OCI-LY1 (cell line): Measurements from ENCODE around the gene FGF4.

ENCODE experiments used
- H2AFZ ChIP-seq: fragments of 200-600 bp; sonication (generic), shearing (Covaris generic); 2 replicates; pipeline ENCODE4 v1.6.0; 2014; ENCODE audit warnings: antibody characterized with exemption, mild to moderate bottlenecking, low read length
- H3F3A ChIP-seq: fragments of 200-600 bp; sonication (generic), shearing (Covaris generic); 2 replicates; pipeline ENCODE4 v1.6.0; 2014; ENCODE audit warnings: mild to moderate bottlenecking, antibody characterized with exemption, low read length, moderate library complexity; ENCODE audit not compliant: insufficient read depth
- H3K27ac ChIP-seq: fragments of 200-600 bp; sonication (generic); 2 replicates; pipeline ENCODE4 v1.5.1; 2014; ENCODE audit warnings: low read length, mixed run types, mild to moderate bottlenecking, low read depth; ENCODE audit not compliant: poor library complexity, severe bottlenecking
- H3K27me3 ChIP-seq: fragments of 200-600 bp; sonication (generic); 2 replicates; pipeline ENCODE4 v1.6.0; 2014; ENCODE audit warnings: antibody characterized with exemption, mild to moderate bottlenecking, low read length, moderate library complexity; ENCODE audit not compliant: insufficient read depth
- H3K36me3 ChIP-seq: fragments of 200-600 bp; sonication (generic); 2 replicates; pipeline ENCODE4 v1.6.1; 2014; ENCODE audit warnings: mild to moderate bottlenecking, antibody characterized with exemption, low read length, moderate library complexity, mixed read lengths; ENCODE audit not compliant: insufficient read depth
- H3K4me1 ChIP-seq: fragments of 200-600 bp; sonication (generic); 2 replicates; pipeline ENCODE4 v1.5.1; 2014; ENCODE audit warnings: mild to moderate bottlenecking, low read length, moderate library complexity; ENCODE audit not compliant: insufficient read depth, severe bottlenecking
- H3K4me2 ChIP-seq: fragments of 200-600 bp; sonication (generic), shearing (Covaris generic); 2 replicates; pipeline ENCODE4 v1.6.1; 2014; ENCODE audit warnings: low read length
- H3K4me3 ChIP-seq: fragments of 200-600 bp; sonication (generic); 2 replicates; pipeline ENCODE4 v1.5.1; 2014; ENCODE audit warnings: low read length, low read depth, mild to moderate bottlenecking, mixed read lengths; ENCODE audit not compliant: poor library complexity, severe bottlenecking
- H3K79me2 ChIP-seq: fragments of 200-600 bp; shearing (Covaris generic); 2 replicates; pipeline ENCODE4 v1.6.1; 2016; ENCODE audit warnings: mixed run types, low read length, mixed read lengths; ENCODE audit not compliant: insufficient read depth
- H3K9ac ChIP-seq: fragments of 200-600 bp; sonication (generic), shearing (Covaris generic); 2 replicates; pipeline ENCODE4 v1.6.1; 2014; ENCODE audit warnings: mild to moderate bottlenecking, low read length, mixed read lengths
- H3K9me2 ChIP-seq: fragments of 200-600 bp; sonication (generic), shearing (Covaris generic); 2 replicates; pipeline ENCODE4 v1.6.1; 2014; ENCODE audit warnings: low read depth, mild to moderate bottlenecking, low read length, mixed read lengths
- H3K9me3 ChIP-seq: fragments of 200-600 bp; shearing (Covaris generic); 2 replicates; pipeline ENCODE4 v1.6.1; 2014; ENCODE audit warnings: low read length, mixed read lengths
- H4K20me1 ChIP-seq: fragments of 200-600 bp; sonication (generic), shearing (Covaris generic); 2 replicates; pipeline ENCODE4 v1.6.0; 2016; ENCODE audit warnings: mild to moderate bottlenecking, low read length; ENCODE audit not compliant: insufficient read depth
- EZH2 ChIP-seq: fragments of 200-600 bp; sonication (generic), shearing (Covaris generic); IDR thresholded peaks from 2 replicates; pipeline ENCODE4 v1.8.0; 2017; ENCODE audit warnings: borderline replicate concordance, mixed run types, mild to moderate bottlenecking, antibody characterized with exemption, low read length, moderate library complexity, mixed read lengths
- TF ChIP-seq, protein P1 (sequence below): fragments of 200-600 bp; sonication (generic), shearing (Covaris generic); IDR thresholded peaks from 2 replicates; pipeline ENCODE4 v1.5.1; 2017; ENCODE audit warnings: mild to moderate bottlenecking, antibody characterized with exemption, low read length, moderate library complexity, mixed read lengths

The FGF4 gene

DNA sequence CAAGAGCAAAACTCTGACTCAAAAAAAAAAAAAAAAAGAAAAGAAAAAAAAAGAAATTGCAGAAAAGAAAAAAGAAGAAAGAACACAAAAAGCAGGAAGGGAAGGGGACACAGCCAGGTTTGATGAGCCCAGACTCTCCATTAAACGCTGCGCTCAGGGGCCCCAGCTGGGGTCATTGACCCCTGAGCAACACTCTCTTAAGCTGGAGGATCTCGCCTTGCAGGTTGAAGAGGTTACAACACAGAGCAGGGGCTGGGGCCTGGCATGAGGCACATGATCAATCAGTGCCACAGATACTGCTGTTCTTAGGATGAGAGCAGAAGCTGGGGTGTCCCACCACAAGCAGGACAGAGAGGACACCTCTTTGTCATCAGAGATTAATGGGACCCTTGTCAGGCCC, 36.3 kb upstream of the FGF4 start:
- no peak overlapping the region for H3K9ac ChIP-seq
- no peaks in the 10 kb centered on the region for H3K36me3 ChIP-seq
- H3K9me2 ChIP-seq = no peaks in the 10 kb centered on the region
- no peaks in the 10 kb centered on the region for H3K27me3 ChIP-seq
- H4K20me1 ChIP-seq = no peaks in the 10 kb centered on the region
- H3K4me1 ChIP-seq = no peaks in the 10 kb centered on the region
- H3K4me2 ChIP-seq = no peak overlapping the region
- H3K4me3 ChIP-seq = no peak overlapping the region
- TF ChIP-seq, protein P1, sequence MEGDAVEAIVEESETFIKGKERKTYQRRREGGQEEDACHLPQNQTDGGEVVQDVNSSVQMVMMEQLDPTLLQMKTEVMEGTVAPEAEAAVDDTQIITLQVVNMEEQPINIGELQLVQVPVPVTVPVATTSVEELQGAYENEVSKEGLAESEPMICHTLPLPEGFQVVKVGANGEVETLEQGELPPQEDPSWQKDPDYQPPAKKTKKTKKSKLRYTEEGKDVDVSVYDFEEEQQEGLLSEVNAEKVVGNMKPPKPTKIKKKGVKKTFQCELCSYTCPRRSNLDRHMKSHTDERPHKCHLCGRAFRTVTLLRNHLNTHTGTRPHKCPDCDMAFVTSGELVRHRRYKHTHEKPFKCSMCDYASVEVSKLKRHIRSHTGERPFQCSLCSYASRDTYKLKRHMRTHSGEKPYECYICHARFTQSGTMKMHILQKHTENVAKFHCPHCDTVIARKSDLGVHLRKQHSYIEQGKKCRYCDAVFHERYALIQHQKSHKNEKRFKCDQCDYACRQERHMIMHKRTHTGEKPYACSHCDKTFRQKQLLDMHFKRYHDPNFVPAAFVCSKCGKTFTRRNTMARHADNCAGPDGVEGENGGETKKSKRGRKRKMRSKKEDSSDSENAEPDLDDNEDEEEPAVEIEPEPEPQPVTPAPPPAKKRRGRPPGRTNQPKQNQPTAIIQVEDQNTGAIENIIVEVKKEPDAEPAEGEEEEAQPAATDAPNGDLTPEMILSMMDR = no peak
- no peak for TF ChIP-seq EZH2
- H3K9me3 ChIP-seq = no peaks in the 10 kb centered on the region
- H2AFZ ChIP-seq = no peak overlapping the region
- H3F3A ChIP-seq = no peaks in the 10 kb centered on the region
- H3K79me2 ChIP-seq = no peaks in the 10 kb centered on the region
- H3K27ac ChIP-seq = no peak overlapping the region

- no peak overlapping the region for H3K4me3 ChIP-seq
- H3K79me2 ChIP-seq = no peaks in the 10 kb centered on the region
- no peak overlapping the region for H2AFZ ChIP-seq
- no peaks in the 10 kb centered on the region for H3K9me2 ChIP-seq
- no peak overlapping the region for H3K27ac ChIP-seq
- no peak for TF ChIP-seq EZH2
- TF ChIP-seq, protein P1 = no peak
- no peaks in the 10 kb centered on the region for H3K9me3 ChIP-seq
- H3F3A ChIP-seq = no peaks in the 10 kb centered on the region
- no peak overlapping the region for H3K4me2 ChIP-seq
- H3K36me3 ChIP-seq = no peaks in the 10 kb centered on the region
- H3K27me3 ChIP-seq = no peaks in the 10 kb centered on the region
- H4K20me1 ChIP-seq = no peaks in the 10 kb centered on the region
- H3K9ac ChIP-seq = no peak overlapping the region
- no peaks in the 10 kb centered on the region for H3K4me1 ChIP-seq
Measured at GRCh38 chr11:69810289-69811118, 35.4 kb upstream of the FGF4 start.

- Histone ChIP-seq H2AFZ (no peak overlapping the region), H3K9me3 (no peaks in the 10 kb centered on the region), H3K27ac (no peak overlapping the region), H3K9ac (no peak overlapping the region), H4K20me1 (no peaks in the 10 kb centered on the region), H3K36me3 (no peaks in the 10 kb centered on the region), H3K27me3 (peaks cover 4% of the 10 kb centered on the region; the same call in 1 of the 2 replicates), H3K9me2 (no peaks in the 10 kb centered on the region), H3F3A (no peaks in the 10 kb centered on the region), H3K4me1 (no peaks in the 10 kb centered on the region), H3K4me3 (no peak overlapping the region), H3K4me2 (no peak overlapping the region), H3K79me2 (no peaks in the 10 kb centered on the region)
- TF ChIP-seq EZH2 = no peak
- TF ChIP-seq, protein P1 = no peak
Measured at GRCh38 chr11:69808667-69809086, 33.5 kb upstream of the FGF4 start.
